Fibroblast of skin of scalp (primary cell): Measurements from ENCODE around the gene MYBBP1A.
A peak's percentile ranks its signal among the peaks of the same experiment; 100 is the strongest.
"Not testable (repeated sequence)": the region's sequence is repeated elsewhere in the genome, so short reads cannot be mapped to it uniquely, and the experiment has no call there.

Experiments
- DNase-seq: peaks from one replicate; pipeline ENCODE4 v3.0.0-alpha.2; 2013

The MYBBP1A gene

GRCh38 chr17:4590042-4590441 is 34.9 kb upstream of the MYBBP1A start:
- DNase-seq: not testable (repeated sequence)

GRCh38 chr17:4588898-4589625 is 33.9 kb upstream of the MYBBP1A start:
- DNase-seq: no peak

- no peak for DNase-seq
Observed at GRCh38 chr17:4588391-4588790, 33.2 kb upstream of the MYBBP1A start.

- no peak for DNase-seq
Observed at GRCh38 chr17:4587803-4588202, 32.6 kb upstream of the MYBBP1A start.

- DNase-seq: no peak
Observed at GRCh38 chr17:4587195-4587594, 32.0 kb upstream of the MYBBP1A start.

GRCh38 chr17:4586043-4586442 is 30.9 kb upstream of the MYBBP1A start:
- no peak for DNase-seq

- DNase-seq: no peak
Observed at GRCh38 chr17:4585638-4585994, 30.4 kb upstream of the MYBBP1A start.

- no peak for DNase-seq
Observed at GRCh38 chr17:4584917-4585637, 29.9 kb upstream of the MYBBP1A start.

GRCh38 chr17:4584101-4584916 is 29.1 kb upstream of the MYBBP1A start, which contains the start of gene SMTNL2:
TSS of gene SMTNL2 (plus strand) at chr17:4584529. CDS start at chr17:4584606, 77 bp downstream.
- no peak for DNase-seq

- DNase-seq: peak; percentile 24
Observed at GRCh38 chr17:4583782-4584100, 28.6 kb upstream of the MYBBP1A start.

GRCh38 chr17:4583206-4583605 is 28.0 kb upstream of the MYBBP1A start:
- DNase-seq: no peak

GRCh38 chr17:4582691-4583090 is 27.5 kb upstream of the MYBBP1A start:
- DNase-seq: no peak

GRCh38 chr17:4582101-4582501 is 26.9 kb upstream of the MYBBP1A start:
- DNase-seq: no peak

- DNase-seq: no peak
Observed at GRCh38 chr17:4580291-4580690, 25.1 kb upstream of the MYBBP1A start.

- DNase-seq: no peak
Observed at GRCh38 chr17:4579678-4580077, 24.5 kb upstream of the MYBBP1A start.

- not testable (repeated sequence) for DNase-seq
Observed at GRCh38 chr17:4578349-4578748, 23.2 kb upstream of the MYBBP1A start.

- no peak for DNase-seq
Observed at GRCh38 chr17:4577386-4577993, 22.3 kb upstream of the MYBBP1A start.

GRCh38 chr17:4576729-4577322 is 21.6 kb upstream of the MYBBP1A start:
- DNase-seq: no peak

- no peak for DNase-seq
Observed at GRCh38 chr17:4576161-4576558, 21.0 kb upstream of the MYBBP1A start.

GRCh38 chr17:4574448-4575045 is 19.4 kb upstream of the MYBBP1A start:
- no peak for DNase-seq

- no peak for DNase-seq
Observed at GRCh38 chr17:4573669-4574068, 18.5 kb upstream of the MYBBP1A start.

GRCh38 chr17:4573115-4573514 is 17.9 kb upstream of the MYBBP1A start:
- DNase-seq: no peak
